Measurements from ENCODE around the gene TDRD12.
"Not testable (repeated sequence)": the region's sequence is repeated elsewhere in the genome, so short reads cannot be mapped to it uniquely, and the experiment has no call there.

Gene TDRD12

GRCh38 chr19:32720936-32721250 lies 1.3 kb downstream of the TDRD12 start:
- Histone ChIP-seq H3K27me3 (ENCODE audit: control insufficient read depth in 1 of 2, insufficient read depth in 2 of 2, low read length in 2 of 2) (no peaks in the 10 kb centered on the region), H3K4me1 (ENCODE audit: insufficient read depth, low read length) (no peaks in the 10 kb centered on the region), H3K4me3 (ENCODE audit: low read depth in 1 of 2, low read length in 2 of 2) (no peak overlapping the region), H3K27ac (ENCODE audit: low read depth, low read length) (no peak overlapping the region), H3K9me3 (ENCODE audit: low read length) (no peaks in the 10 kb centered on the region), H3K36me3 (ENCODE audit: insufficient read depth, low read length) (no peaks in the 10 kb centered on the region), H3K9ac (ENCODE audit: low read length) (no peak overlapping the region)

DNA sequence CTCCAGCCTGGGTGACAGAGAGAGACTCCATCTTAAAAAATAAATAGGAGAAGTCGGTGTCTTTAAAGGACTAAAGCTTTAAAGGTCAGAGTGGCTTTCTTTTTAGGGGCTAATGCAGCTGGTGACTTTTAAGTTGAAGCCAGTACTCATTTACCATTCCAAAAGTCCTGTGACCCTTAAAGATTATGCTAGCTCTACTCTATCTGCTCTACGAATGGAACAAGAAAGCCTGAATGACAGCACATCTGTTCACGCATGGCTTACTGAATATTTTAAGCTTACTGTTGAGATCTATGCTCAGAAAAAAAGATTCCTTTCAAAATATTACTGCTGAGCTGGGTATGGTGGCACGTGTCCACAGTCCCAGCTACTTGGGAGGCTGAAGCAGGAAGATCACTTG lies 16.4 kb downstream of the TDRD12 start:
- no peaks in the 10 kb centered on the region for H3K4me1 ChIP-seq (ENCODE audit: insufficient read depth, low read length)
- H3K9ac ChIP-seq (ENCODE audit: low read length): no peak overlapping the region
- H3K27ac ChIP-seq (ENCODE audit: low read depth, low read length): no peak overlapping the region
- no peaks in the 10 kb centered on the region for H3K9me3 ChIP-seq (ENCODE audit: low read length)
- H3K4me3 ChIP-seq (ENCODE audit: low read depth in 1 of 2, low read length in 2 of 2): no peak overlapping the region
- no peaks in the 10 kb centered on the region for H3K27me3 ChIP-seq (ENCODE audit: control insufficient read depth in 1 of 2, insufficient read depth in 2 of 2, low read length in 2 of 2)
- no peaks in the 10 kb centered on the region for H3K36me3 ChIP-seq (ENCODE audit: insufficient read depth, low read length)

GRCh38 chr19:32743021-32743420 lies 23.5 kb downstream of the TDRD12 start:
- H3K4me3 ChIP-seq (ENCODE audit: low read depth in 1 of 2, low read length in 2 of 2): no peak overlapping the region
- no peaks in the 10 kb centered on the region for H3K9me3 ChIP-seq (ENCODE audit: low read length)
- H3K4me1 ChIP-seq (ENCODE audit: insufficient read depth, low read length): no peaks in the 10 kb centered on the region
- no peaks in the 10 kb centered on the region for H3K27me3 ChIP-seq (ENCODE audit: control insufficient read depth in 1 of 2, insufficient read depth in 2 of 2, low read length in 2 of 2)
- no peak overlapping the region for H3K27ac ChIP-seq (ENCODE audit: low read depth, low read length)
- no peak overlapping the region for H3K9ac ChIP-seq (ENCODE audit: low read length)
- H3K36me3 ChIP-seq (ENCODE audit: insufficient read depth, low read length): no peaks in the 10 kb centered on the region

DNA sequence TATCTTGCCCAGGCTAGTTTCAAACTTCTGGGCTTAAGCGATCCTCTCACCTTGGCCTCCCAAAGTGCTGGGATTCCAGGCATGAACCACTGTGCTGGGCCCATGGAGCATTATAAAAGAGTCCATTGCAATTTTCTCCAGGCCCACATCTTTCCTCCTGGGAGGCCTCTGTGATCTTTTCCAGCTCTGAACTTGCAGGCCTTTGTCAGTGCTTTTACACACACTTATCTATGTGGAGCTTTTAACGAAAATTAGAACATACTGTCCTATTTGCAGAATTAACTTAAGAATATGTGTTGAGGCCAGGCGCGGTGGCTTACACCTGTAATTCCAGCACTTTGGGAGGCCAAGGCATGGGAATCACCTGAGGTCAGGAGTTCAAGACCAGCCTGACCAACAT lies 23.9 kb downstream of the TDRD12 start:
- Histone ChIP-seq H3K9ac (ENCODE audit: low read length) (no peak overlapping the region), H3K9me3 (ENCODE audit: low read length) (no peaks in the 10 kb centered on the region)

DNA sequence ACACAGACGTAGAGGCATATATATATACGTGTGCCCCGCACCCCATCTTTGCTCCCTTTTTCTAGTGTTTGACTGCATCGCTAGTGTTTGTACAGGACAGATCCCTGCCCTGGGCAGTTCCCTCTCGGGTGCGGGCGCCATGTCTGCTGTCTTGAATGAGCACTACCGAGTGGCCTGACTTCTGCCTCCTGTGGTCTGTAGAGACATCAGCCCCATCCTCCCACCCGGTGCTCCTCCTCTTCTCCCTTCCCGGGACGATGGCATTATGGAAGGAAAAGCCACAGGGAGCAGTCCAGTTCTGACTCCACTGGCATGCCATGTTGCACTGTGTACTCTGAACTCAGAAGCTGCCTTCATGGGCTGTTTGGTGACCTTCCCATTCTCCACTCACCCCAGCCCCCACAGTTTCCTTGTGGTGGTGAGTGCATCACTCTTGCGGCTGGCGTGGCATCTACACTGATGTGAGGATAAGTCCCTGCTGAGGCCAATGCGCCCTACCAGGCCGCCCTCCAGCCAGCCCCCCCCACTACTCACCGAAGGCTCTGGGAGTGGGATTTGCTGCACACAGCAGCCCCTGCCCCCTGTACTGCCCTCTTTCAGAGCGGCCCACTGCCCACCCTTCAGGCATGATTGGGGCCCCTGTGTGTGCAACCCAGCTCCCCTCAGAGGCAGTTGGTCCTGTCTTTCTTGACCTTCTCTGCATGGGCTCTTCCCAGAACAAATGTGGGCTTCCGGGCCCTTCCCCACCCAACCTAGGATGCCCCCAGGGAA lies 25.2 kb downstream of the TDRD12 start:
- H3K9me3 ChIP-seq (ENCODE audit: low read length): no peaks in the 10 kb centered on the region
- no peak overlapping the region for H3K27ac ChIP-seq (ENCODE audit: low read depth, low read length)
- no peak overlapping the region for H3K9ac ChIP-seq (ENCODE audit: low read length)
- no peaks in the 10 kb centered on the region for H3K27me3 ChIP-seq (ENCODE audit: control insufficient read depth in 1 of 2, insufficient read depth in 2 of 2, low read length in 2 of 2)
- no peak overlapping the region for H3K4me3 ChIP-seq (ENCODE audit: low read depth in 1 of 2, low read length in 2 of 2)
- no peaks in the 10 kb centered on the region for H3K4me1 ChIP-seq (ENCODE audit: insufficient read depth, low read length)
- H3K36me3 ChIP-seq (ENCODE audit: insufficient read depth, low read length): no peaks in the 10 kb centered on the region

More for the DNA sequence above, 23.9 kb downstream of the TDRD12 start:
- H3K4me1 ChIP-seq (ENCODE audit: insufficient read depth, low read length): no peaks in the 10 kb centered on the region
- H3K27me3 ChIP-seq (ENCODE audit: control insufficient read depth in 1 of 2, insufficient read depth in 2 of 2, low read length in 2 of 2): no peaks in the 10 kb centered on the region
- H3K27ac ChIP-seq (ENCODE audit: low read depth, low read length): no peak overlapping the region
- no peaks in the 10 kb centered on the region for H3K36me3 ChIP-seq (ENCODE audit: insufficient read depth, low read length)
- no peak overlapping the region for H3K4me3 ChIP-seq (ENCODE audit: low read depth in 1 of 2, low read length in 2 of 2)

DNA sequence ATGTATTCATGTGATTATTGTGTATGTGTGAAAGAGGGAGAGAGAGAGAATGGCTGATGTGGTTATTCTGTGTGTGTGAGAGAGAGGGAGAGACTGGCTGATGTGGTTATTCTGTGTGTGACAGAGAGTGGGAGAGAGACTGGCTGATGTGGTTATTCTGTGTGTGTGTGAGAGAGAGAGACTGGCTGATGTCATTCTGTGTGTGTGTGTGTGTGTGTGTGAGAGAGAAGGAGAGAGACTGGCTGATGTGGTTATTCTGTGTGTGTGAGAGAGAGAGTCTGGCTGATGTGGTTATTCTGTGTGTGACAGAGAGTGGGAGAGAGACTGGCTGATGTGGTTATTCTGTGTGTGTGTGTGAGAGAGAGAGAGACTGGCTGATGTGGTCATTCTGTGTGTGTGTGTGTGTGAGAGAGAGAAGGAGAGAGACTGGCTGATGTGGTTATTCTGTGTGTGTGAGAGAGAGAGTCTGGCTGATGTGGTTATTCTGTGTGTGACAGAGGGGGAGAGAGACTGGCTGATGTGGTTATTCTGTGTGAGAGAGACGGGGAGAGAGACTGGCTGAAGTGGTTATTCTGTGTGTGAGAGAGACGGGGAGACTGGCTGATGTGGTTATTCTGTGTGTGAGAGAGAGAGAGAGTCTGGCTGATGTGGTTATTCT lies 26.2 kb downstream of the TDRD12 start:
- not testable (repeated sequence) for H3K9me3 ChIP-seq (ENCODE audit: low read length); H3K9ac ChIP-seq (ENCODE audit: low read length); H3K4me3 ChIP-seq (ENCODE audit: low read depth in 1 of 2, low read length in 2 of 2); H3K27ac ChIP-seq (ENCODE audit: low read depth, low read length); H3K36me3 ChIP-seq (ENCODE audit: insufficient read depth, low read length); H3K27me3 ChIP-seq (ENCODE audit: control insufficient read depth in 1 of 2, insufficient read depth in 2 of 2, low read length in 2 of 2); H3K4me1 ChIP-seq (ENCODE audit: insufficient read depth, low read length)

DNA sequence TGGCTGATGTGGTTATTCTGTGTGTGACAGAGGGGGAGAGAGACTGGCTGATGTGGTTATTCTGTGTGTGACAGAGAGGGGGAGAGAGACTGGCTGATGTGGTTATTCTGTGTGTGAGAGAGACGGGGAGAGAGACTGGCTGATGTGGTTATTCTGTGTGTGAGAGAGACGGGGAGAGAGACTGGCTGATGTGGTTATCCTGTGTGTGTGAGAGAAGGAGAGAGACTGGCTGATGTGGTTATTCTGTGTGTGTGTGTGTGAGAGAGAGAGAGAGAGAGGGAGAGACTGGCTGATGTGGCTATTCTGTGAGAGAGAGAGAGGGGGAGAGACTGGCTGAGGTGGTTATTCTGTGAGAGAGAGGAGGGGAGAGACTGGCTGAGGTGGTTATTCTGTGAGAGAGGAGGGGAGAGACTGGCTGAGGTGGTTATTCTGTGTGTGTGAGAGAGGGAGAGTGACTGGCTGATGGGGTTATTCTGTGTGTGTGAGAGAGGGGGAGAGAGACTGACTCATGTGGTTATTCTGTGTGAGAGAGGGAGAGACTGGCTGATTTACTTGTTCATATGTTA lies 27.1 kb downstream of the TDRD12 start:
- not testable (repeated sequence) for H3K4me1 ChIP-seq (ENCODE audit: insufficient read depth, low read length); H3K36me3 ChIP-seq (ENCODE audit: insufficient read depth, low read length); H3K4me3 ChIP-seq (ENCODE audit: low read depth in 1 of 2, low read length in 2 of 2); H3K27ac ChIP-seq (ENCODE audit: low read depth, low read length); H3K9me3 ChIP-seq (ENCODE audit: low read length); H3K27me3 ChIP-seq (ENCODE audit: control insufficient read depth in 1 of 2, insufficient read depth in 2 of 2, low read length in 2 of 2); H3K9ac ChIP-seq (ENCODE audit: low read length)

DNA sequence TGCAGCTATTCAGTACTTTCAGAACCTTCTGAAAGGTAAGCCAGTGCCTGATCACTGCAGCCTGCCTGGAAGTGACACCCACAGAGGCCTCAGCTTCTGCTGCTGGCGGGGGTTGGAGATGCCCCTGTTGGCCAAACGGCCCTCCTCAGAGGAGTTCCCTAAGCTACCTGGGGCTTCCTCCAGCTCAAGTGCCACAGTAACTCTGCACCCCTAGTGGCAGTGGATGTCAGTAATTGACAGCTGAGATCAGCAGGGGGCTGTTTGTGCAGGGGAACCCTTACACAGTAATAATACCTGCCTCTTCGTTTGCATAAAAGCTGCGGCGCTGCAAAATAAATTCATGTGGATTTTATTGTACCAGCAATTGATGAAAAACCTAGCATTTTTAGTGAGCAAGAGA lies 28.9 kb downstream of the TDRD12 start:
- Histone ChIP-seq H3K27ac (ENCODE audit: low read depth, low read length) (no peak overlapping the region), H3K9ac (ENCODE audit: low read length) (no peak overlapping the region), H3K9me3 (ENCODE audit: low read length) (no peaks in the 10 kb centered on the region), H3K4me3 (ENCODE audit: low read depth in 1 of 2, low read length in 2 of 2) (no peak overlapping the region), H3K4me1 (ENCODE audit: insufficient read depth, low read length) (no peaks in the 10 kb centered on the region), H3K36me3 (ENCODE audit: insufficient read depth, low read length) (no peaks in the 10 kb centered on the region), H3K27me3 (ENCODE audit: control insufficient read depth in 1 of 2, insufficient read depth in 2 of 2, low read length in 2 of 2) (no peaks in the 10 kb centered on the region)

DNA sequence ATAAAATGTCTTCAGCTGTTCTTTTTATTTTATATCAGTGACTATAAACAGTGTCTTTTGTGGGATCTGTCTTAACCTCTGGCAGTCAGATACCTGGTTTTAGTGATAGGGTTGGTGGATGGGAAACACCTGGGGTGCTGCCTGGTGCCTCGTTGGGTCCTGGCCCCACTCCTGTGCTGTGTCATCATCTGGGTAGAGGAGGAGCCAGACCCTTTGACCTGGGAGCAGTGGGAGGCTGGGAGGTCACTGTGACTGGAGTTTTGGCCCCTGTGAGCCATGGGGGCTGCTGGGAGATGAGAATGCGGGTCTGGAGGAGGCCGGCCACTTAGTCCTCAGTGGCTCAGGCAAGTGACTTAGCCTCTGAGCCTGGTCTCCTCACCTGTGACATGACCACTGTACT lies 29.4 kb downstream of the TDRD12 start:
- H3K27ac ChIP-seq (ENCODE audit: low read depth, low read length): no peak overlapping the region
- no peak overlapping the region for H3K9ac ChIP-seq (ENCODE audit: low read length)

DNA sequence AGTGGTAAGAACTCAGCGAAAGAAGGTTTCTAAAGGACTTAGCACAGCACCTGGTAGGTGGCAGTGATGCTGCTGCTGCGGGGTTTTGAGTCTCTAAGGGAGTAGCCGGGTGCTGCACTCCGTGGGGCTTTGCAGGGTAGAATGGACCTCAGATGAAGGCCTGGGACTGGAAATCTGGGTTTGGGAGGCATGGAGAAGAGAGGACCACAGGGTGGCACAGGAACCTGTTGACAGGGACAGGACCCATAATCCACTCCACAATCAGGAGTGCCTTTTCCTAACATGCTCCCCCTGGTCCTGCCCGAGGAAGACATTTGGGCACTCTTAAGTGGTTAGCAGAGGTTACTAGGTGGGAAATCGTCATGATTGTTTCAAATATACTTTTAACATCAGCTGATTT lies 29.8 kb downstream of the TDRD12 start:
- no peak overlapping the region for H3K27ac ChIP-seq (ENCODE audit: low read depth, low read length)
- H3K4me1 ChIP-seq (ENCODE audit: insufficient read depth, low read length): no peaks in the 10 kb centered on the region
- no peaks in the 10 kb centered on the region for H3K36me3 ChIP-seq (ENCODE audit: insufficient read depth, low read length)
- no peaks in the 10 kb centered on the region for H3K9me3 ChIP-seq (ENCODE audit: low read length)
- no peaks in the 10 kb centered on the region for H3K27me3 ChIP-seq (ENCODE audit: control insufficient read depth in 1 of 2, insufficient read depth in 2 of 2, low read length in 2 of 2)
- no peak overlapping the region for H3K9ac ChIP-seq (ENCODE audit: low read length)
- H3K4me3 ChIP-seq (ENCODE audit: low read depth in 1 of 2, low read length in 2 of 2): no peak overlapping the region

More for the DNA sequence above, 29.4 kb downstream of the TDRD12 start:
- no peaks in the 10 kb centered on the region for H3K4me1 ChIP-seq (ENCODE audit: insufficient read depth, low read length)
- H3K36me3 ChIP-seq (ENCODE audit: insufficient read depth, low read length): no peaks in the 10 kb centered on the region
- no peaks in the 10 kb centered on the region for H3K9me3 ChIP-seq (ENCODE audit: low read length)
- no peak overlapping the region for H3K4me3 ChIP-seq (ENCODE audit: low read depth in 1 of 2, low read length in 2 of 2)
- H3K27me3 ChIP-seq (ENCODE audit: control insufficient read depth in 1 of 2, insufficient read depth in 2 of 2, low read length in 2 of 2): no peaks in the 10 kb centered on the region

DNA sequence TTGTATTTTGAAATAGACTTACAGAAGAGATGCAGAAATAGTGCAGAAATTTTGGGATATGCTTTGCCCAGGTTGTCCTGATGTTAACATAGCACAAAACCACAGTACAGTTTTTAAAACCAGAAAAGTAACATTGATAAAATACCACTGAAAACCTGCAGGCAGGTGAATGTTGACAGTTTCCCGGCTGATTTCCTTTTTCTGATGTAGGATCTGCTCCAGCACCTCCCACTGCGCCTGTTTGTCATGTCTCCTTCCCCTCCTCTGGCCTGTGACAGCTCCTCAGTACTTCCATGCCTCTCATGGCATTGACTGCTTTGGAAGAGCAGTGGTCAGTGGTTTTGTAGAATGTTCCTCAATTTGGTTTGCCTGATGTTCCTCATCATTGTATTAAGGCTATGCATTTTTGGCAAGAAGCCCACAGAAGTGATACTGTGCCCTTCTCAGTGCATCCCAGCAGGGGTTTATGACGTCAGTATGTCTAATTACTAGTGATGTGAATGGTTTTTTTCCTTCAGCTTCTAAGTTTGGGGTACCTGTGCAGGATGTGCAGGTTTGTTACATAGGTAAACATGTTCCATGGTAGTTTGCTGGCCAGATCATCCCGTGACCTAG lies 31.0 kb downstream of the TDRD12 start:
- Histone ChIP-seq H3K27ac (ENCODE audit: low read depth, low read length) (no peak overlapping the region), H3K9ac (ENCODE audit: low read length) (no peak overlapping the region), H3K4me3 (ENCODE audit: low read depth in 1 of 2, low read length in 2 of 2) (no peak overlapping the region), H3K9me3 (ENCODE audit: low read length) (no peaks in the 10 kb centered on the region), H3K27me3 (ENCODE audit: control insufficient read depth in 1 of 2, insufficient read depth in 2 of 2, low read length in 2 of 2) (no peaks in the 10 kb centered on the region), H3K4me1 (ENCODE audit: insufficient read depth, low read length) (no peaks in the 10 kb centered on the region), H3K36me3 (ENCODE audit: insufficient read depth, low read length) (no peaks in the 10 kb centered on the region)

All from muscle layer of colon (tissue), 2 donors.